DMS79 (cell line): ENCODE results near the gene FBLN1.
"Not testable (repeated sequence)": the region's sequence is repeated elsewhere in the genome, so short reads cannot be mapped to it uniquely, and the experiment has no call there.

Experiments
- DNase-seq: peaks from one replicate; lab custom pipeline; 2025; lab: John Stamatoyannopoulos, UW

FBLN1 gene

DNA sequence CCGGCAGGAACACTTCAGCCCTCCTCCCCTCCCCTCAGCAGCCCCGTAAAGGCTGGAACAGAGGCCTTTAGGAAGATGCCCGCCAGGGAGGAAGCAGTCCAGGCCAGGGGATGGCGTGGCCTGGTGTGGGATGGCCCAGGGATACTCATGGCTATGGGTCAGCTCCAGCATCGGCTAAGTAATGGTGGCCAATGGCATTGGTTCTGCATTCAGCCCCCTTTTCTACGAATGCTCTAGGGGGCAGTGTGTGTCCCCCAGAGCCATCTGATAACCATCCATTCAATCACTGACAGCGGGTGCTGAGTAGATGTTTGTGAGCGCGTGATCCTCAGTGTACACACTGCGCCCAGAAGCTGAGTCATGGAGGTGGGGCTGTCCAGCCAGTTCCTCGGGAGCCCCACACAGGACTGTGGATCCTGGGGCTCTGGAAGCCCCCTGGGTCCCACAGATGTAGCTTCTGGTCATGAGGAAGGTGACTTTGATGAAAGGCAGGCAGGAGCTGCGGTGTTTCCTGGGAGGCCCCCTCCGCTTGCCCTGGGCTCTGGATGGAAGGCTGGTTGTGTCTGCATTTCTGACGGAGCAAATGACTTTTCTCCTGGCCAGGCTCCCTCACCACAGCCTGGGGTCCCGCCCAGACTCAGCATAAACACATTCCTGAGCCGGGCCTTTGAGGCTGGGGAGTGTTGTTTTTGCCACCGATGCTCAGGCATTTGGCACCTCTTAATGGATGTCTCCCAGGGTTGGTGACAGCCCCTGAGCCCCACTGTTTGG lies 46.5 kb downstream of the FBLN1 start:
- no peak for DNase-seq

DNA sequence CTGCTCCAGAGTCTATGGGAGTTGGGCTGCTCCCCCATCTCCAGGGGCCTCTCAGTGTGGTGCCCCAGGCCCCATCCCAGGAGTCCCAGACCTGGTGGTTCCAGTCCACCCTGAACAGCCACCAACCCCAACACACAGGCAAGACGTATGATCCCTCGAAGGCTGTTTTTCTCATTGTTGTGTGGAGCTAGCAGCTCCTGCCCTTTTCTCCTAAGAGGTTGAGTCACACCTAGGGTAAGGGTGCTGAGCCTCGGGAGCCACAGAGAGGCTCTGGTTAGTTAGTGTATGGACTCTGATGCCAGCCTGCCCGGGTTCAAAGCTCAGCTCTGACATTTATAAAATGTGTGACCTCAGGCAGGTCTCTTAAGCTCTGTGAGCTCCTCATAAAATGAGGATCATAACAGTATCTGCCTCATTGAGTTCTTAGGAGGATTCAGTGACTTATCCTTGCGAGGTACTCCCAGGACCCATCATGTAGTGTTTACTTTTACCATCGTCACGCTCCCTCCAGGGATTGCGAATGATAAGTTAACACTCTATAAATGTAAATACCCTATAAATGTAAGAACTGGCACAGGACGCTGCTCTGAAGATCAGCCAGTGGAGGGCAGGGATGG lies 47.2 kb downstream of the FBLN1 start:
- no peak for DNase-seq

DNA sequence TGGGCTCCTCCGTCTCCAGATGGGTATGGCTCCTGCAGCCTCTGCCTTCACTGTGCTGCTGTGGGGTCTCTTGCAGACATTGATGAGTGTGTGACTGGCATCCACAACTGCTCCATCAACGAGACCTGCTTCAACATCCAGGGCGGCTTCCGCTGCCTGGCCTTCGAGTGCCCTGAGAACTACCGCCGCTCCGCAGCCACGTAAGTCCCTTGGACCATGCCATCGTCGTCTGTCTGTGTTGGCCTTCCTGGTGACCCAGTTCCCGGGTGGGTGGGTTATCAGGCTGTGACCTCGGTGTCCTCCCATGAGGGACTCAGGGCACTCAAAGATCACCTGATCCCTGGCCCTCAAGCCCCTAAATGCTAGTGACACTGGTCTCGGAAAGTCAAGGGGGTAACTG lies 47.7 kb downstream of the FBLN1 start:
- DNase-seq, result no peak

DNA sequence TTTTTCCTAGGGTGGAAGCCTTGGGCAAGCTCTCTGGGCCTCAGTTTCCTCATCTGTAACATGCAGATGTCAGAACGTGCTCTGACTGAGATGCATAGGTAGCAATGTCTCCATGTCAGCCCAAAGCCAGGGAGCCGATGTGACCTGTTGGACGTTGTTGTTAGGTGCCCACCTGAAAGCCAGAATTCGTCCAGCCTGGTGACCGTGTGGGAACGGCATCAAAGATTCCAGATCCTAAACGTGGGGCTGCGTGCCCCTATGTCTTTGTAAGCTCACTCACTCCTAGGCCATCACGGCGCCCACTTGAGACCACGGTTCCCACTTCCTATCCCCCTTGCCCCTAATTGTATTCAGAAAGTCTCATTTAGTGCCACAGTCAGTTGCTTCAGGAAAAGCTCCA lies 48.2 kb downstream of the FBLN1 start:
- no peak for DNase-seq

DNA sequence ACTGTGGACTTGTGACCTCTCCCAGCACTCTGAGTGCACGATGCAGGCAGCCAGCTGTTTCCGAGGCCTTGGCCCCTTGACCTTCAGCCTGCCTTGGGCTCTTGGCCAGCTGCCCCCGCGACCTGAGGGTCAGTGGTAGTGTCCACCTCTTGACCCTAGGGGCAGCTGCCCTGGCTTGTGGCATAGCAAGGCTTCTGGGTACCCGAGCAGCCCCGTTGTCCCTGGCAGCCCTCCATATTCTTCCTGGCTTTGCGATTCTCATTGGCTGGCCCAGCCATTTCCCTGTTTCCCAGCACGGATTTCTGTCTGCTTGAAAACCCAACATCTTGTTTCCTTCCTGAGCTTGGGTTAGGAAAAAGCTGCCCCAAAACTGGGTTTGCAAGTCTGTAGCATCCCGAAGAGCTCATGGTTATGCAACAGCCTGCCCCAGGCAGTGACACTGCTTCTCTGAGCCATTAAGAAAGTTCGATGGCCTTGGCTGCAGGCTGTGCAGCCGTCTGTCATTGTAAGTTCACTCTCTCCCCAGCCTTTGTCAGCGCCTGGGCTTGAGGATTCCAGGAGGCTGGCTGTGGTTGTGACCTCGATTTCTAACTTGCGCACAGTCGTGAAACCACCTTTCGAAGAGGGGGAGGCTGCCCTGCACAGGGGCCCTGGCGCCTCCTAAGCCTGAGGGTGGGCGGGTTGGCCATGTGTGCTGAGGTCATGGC lies 48.8 kb downstream of the FBLN1 start:
- DNase-seq, result no peak

DNA sequence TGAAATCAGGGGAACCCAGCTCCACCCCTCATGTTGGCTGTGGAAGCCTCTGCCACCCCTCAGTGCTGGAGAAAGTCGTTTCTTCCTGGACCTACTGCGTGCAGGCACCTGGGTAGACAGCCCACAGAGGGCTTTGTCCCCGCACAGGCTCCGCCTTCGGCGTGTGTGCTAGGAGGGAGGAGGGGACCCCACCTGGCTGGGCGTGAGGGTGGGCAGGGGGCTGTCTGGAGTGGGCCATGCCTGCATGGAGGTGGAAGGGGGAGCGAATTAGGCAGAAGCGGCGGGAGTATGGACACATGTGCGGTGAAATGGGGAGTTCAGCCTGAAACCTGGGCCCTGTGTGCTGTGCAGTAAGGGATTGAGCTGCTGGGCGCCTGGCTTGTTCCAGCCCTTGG lies 49.3 kb downstream of the FBLN1 start:
- no peak for DNase-seq

DNA sequence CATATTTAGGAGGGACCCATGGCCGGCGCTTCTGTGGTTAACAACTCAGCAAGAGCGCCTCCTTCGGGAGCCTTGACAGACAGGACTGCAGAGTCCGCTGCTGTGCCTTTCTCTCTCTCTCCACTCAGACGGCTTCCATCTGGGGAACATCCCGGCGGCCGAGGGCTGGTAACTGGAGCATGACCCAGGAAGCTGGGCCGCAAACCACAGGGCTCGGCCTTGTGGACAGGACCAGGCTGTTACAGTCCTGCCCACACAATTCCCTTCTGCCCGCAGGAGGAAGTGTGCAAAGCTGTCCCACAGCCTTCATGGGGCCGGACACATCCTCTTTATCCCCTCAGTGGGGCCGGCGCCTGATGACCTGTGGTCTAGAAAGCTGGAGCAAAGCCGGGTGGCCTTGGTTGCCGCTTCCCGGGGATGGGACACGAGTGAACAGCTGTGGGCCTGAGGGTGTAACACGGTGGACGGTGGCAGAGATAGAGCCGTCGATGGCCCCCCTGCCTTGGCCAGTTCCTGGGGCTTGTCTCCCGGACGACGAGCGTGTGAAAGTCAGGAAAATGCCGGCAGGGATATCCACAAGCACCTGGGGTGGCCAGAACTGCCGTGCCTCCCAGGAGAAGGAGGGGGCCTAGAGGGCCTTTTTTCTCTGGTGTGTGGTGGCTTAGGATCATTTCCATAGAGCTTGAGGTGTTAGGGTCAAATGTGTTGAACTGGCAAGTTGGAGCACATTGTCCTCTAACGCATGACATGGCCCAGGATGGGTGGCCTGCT lies 50.1 kb downstream of the FBLN1 start:
- DNase-seq, result no peak

DNA sequence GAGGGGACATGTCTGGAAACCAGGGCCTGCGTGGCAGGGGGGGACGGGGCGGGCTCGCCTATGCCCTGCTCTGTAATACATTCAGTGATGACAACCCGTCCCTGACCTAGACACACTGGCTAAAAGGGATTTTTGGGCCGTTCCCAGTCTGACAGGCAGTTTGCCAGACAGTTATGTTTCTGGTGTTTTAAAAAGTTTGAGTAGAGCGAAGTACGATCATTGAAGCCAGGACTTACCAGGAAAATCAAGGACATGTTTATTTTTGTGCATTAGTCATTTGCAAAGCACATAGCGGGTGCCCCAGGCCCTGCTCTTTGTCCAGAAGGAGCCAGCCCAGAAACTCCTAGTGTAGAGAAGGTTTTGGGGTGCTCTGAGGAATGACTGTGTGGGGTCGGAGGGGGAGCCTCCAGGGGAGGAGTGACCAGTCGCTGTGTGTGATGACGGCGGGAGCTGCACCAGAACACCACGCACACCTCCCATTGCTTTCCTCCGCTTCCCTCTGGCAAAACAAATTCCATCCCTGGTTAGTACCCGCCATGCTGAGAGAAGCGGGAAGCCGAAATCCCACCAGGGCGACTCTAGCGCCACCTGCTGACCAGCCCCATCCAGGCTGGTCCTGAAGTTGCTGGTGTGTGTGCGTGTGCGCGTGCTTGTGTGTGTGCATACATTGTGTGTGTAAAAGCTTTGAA lies 50.8 kb downstream of the FBLN1 start:
- DNase-seq, result no peak

DNA sequence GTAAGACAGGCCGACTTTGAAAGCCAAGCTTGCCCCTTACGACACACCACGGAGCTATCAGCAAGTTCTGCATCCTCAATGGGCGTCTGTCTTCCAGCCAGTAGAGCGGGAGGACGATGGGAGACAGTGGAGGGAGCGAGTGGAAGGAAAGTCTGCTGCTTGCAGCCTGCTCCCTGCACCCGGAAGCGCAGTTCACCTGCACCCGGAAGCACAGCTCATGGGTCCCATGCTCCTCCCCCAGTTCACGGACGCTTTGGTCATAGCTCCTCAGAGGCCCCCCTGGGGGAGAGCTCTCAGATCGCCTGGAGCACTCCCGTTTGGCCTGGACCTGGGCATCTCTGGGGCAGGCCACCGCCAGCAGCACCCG lies 51.3 kb downstream of the FBLN1 start:
- DNase-seq, result no peak

DNA sequence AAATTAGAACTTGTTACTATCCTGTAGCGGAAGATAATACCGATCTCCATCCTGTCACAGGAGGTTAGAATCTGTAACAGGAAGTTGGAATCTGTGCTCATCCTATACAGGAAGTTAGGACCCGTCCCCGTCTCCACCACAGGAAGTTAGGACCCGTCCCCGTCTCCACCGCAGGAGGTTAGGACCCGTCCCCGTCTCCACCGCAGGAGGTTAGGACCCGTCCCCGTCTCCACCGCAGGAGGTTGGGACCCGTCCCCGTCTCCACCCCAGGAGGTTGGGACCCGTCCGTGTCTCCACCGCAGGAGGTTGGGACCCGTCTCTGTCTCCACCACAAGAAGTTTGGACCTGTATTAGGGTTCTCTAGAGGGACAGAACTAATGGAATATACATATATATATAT lies 52.2 kb downstream of the FBLN1 start:
- no peak for DNase-seq

DNA sequence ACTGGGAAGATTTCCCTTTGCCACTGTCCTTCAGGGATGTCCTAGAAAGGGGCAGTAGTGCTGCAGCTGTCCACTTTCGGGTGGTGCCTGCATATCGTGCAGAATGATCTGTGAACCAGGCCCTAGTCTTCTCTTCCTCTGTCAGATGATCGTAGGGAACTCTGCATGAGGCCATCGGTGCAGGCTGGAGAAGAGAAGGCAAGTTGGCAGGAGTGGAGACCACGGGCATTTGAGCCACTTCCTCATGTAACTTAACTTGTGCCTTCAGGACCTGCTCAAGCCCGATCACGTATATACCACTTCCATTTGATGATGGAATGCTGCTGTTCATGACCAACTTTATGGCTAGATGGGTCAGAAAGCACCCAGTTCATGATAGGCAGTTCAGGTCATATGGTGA lies 55.2 kb downstream of the FBLN1 start:
- not testable (repeated sequence) for DNase-seq

DNA sequence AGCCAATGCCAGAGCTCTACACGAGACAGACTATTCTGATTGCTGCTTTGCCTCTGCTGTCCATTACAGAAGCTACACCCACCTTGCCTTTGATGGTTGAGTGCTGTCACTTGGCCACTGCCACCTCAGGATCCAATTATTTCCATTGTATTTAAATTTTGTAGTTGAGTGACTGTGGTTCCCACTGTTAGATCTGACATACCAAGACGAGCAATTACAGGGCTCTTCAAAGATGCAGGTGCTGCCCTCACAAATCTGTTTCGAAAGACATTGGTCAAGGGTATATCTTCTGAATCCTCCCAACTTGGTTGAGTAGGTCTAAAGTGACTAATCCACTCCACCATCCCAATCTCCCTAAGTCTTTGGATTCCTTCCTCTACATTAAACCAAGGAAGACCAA lies 57.4 kb downstream of the FBLN1 start:
- not testable (repeated sequence) for DNase-seq

DNA sequence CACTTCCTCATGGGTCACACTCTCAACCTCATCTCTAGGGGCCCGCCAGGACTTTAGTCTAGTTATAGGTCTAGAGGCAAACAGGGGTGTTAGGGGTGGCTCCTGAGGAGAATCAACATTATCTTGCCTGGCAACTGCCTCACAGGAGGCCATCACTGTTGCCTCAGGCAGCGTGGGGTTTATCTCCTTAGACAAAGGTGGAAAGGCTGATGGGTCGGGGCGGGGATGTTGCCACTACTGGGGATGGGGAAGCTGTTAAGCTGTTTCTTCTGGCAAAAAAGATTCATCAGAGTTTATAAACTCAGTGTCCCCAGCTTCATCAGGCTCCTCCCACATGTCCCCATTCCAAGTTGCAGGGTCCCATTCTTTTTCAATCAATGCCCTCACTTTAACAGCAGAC lies 58.1 kb downstream of the FBLN1 start:
- not testable (repeated sequence) for DNase-seq

DNA sequence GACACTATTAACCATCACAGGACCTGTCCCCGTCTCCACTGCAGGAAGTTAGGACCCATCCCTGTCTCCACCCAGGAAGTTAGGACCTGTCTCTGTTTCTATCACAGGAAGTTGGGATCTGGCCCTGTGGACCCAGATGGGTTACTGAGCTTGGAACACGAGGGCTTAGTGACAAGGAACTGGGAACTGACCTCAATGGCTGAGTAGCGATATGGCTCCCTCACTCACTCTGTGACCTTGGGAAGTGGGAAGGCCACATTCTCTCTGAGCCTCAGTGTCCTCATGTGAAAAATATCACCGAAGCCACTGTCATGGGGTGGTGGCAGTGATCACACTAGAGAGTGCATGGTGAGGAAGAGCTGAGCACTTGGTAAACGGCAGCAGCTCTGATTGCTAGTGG lies 59.4 kb downstream of the FBLN1 start:
- DNase-seq, result no peak

DNA sequence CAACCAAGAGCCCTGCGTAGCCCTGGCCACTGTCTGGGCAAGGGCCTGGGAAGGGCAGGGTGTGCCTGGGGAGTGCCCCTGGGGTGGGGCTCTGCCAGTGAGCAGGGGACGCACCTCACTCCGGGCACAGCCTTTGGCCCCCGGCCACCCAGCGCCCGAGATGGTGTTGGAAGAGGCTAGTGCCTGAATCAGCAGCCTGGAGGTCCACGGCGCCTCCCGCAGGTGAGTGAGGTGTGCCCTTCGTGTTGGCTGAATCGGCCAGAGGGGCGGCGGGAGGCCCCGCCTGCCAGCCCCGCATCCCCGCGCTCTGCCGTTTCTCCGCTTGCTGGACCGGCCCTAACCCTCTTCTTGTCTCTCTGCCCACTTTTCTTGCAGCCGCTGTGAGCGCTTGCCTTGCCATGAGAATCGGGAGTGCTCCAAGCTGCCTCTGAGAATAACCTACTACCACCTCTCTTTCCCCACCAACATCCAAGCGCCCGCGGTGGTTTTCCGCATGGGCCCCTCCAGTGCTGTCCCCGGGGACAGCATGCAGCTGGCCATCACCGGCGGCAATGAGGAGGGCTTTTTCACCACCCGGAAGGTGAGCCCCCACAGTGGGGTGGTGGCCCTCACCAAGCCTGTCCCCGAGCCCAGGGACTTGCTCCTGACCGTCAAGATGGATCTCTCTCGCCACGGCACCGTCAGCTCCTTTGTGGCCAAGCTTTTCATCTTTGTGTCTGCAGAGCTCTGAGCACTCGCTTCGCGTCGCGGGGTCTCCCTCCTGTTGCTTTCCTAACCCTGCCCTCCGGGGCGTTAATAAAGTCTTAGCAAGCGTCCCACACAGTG lies 60.1 kb downstream of the FBLN1 start:
- no peak for DNase-seq

DNA sequence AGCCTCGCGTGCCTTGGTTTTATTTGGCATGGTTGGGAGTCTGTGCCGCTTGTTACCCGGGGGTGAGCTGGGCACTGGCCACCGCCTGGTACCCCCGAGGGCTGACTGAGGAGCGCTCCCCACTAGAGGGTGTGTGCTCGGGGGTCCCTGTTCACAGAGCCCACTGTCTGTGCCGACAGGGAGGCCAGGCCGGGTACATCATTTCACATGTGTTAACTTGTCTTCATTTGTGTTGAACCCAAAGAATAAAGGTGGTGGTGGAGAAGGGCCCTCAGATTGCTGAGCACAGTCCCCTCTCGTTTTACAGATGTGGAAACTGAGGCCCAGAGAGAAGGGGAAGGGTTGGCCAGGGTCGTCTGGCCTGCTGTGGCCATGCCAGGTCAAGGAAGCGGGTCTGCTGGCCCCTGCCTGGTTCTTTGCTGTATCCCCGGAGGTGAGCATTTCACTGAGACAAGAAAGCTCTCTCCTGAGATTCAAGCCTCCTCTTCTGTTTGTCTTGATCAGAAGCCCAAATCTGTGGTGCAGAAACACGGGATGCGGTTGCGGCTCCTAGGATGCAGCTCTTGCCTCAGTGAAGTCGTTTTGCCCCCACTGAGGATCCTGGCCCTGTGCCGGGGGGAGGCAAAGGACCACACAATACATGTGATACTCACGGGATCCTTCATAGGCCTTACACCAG lies 60.8 kb downstream of the FBLN1 start:
- DNase-seq, result no peak

DNA sequence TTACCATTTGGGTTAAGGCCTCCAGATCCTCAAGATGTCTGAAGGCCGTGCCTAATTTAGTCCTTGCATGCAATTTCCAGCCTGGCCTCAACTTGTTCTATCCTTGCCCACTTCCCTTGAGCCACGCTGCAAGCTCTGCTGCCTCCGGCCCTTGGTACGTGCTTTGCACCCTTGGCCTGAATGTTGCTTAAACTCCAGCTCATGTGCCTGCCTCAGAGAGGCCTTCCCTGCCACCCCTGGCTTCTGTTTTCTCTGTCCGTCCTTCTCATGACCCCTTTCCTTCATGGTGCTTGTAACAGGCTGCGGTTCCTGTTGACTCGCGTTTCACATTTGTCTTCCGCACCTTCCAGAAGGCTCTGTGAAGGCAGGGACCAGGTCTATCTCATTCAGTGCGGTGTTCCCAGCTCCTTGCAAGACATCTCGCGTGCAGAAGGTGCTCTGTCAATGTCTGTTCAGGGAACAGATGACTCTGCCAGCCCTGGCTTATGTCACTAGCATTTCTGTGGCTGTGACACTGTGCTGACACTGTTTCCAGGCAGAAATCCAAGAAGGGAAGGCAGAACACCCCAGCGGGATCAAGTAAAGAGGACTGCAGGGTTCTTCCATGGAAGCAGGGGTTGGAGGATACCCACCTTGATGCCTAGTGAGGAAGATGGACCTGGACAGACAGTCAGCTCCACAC lies 61.8 kb downstream of the FBLN1 start:
- DNase-seq, result no peak

DNA sequence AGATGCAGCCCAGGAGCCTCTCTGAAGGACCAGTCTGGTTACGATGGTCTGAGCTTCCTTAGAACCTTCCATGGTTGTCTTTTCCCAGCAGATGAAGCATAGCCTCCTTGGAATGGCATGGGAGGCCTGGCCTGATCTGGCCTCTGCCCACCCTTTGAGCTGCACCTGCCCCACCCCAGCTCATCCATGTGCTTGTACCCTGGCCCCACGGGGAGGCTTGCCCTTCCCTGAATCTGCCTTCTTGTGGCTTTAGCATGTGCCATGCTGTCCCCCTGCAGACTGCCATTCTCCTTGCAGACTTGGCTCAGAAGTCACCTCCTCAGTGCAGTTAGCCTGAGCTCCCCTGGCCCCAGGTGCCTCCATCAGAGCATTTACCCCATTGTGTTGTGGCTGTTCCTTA lies 62.5 kb downstream of the FBLN1 start:
- DNase-seq, result no peak

DNA sequence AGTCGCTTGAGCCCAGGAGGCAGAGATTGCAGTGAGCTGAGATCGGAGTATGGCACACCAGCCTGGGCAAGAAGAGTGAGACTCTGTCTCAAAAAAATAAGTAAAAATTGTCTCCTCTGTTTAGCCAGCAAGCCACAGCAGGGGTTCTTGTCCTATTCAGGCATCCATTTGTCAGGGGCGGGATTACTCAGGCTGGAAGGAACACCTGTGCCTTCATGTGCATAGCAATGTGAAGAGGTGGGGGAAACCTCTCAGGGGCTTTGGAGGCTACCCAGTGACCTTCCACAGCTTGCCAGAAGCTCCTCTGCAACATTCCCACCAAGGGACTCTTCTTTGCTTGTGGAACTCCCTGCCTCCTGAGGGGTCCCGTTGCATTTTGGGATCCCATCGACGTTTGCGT lies 63.3 kb downstream of the FBLN1 start:
- no peak for DNase-seq

DNA sequence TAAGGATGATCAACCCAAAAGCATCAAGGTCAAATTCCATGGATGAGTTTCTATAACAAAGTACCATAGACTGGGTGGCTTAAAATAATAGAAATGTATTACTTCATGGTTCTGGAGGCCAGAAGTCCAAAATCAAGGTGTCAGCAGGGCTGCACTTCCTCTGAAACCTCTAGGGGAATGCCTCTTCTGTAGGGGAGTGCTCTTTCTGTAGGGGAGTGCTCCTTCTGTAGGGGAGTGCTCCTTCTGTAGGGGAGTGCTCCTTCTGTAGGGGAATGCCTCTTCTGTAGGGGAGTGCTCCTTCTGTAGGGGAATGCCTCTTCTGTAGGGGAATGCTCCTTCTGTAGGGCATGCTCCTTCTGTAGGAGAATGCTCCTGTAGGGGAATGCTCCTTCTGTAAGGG lies 65.5 kb downstream of the FBLN1 start:
- DNase-seq, result no peak
